H1 (cell line): ENCODE measurements around the gene RTN4RL2. TPM values are rescaled to one million over a fixed set of nuclear protein-coding genes. Genes with fewer than 3 reads are reported as not detected.

ENCODE experiments used
- CTCF ChIA-PET: fragments of 300-600 bp; sonication (Branson Sonifier 250); formaldehyde crosslinking; loops from one replicate; lab custom pipeline; 2021; ENCODE audit not compliant: partially characterized antibody; lab: Charles Lee
- POLR2A ChIA-PET: fragments of 300-600 bp; sonication (Branson Sonifier 250); formaldehyde crosslinking; loops from one replicate; lab custom pipeline; 2021; ENCODE audit warnings: inconsistent platforms; ENCODE audit not compliant: partially characterized antibody; lab: Charles Lee
- DNase-seq, 2 experiments: peaks; one replicate each; pipeline versions ENCODE4 v3.0.0 to v3.0.0-alpha.2; 2010 to 2022; ENCODE audit warnings: low spot score in 2 of 2, low read depth in 1 of 2, mixed read lengths in 1 of 2
- FAIRE-seq: peaks from 2 replicates; lab custom pipeline; 2011; peaks lifted over from hg19 to GRCh38; lab: Jason Lieb, UNC
- H2AFZ ChIP-seq: 2 replicates; pipeline ENCODE4 v1.8.1; 2012; ENCODE audit warnings: low read length, inconsistent platforms
- H2AK5ac ChIP-seq: 2 replicates; pipeline ENCODE4 v1.6.1; 2013; ENCODE audit warnings: low read depth, low read length
- H2BK120ac ChIP-seq: replicated peaks from 2 replicates; pipeline ENCODE3; 2013; ENCODE audit warnings: low read depth, low read length, inconsistent platforms
- H2BK12ac ChIP-seq: 2 replicates; pipeline ENCODE4 v1.6.1; 2013; ENCODE audit warnings: low read depth, low read length
- H2BK15ac ChIP-seq: 2 replicates; pipeline ENCODE4 v1.6.1; 2013; ENCODE audit warnings: low read length
- H2BK20ac ChIP-seq: 2 replicates; pipeline ENCODE4 v1.6.1; 2013; ENCODE audit warnings: low read length
- H2BK5ac ChIP-seq: 2 replicates; pipeline ENCODE4 v1.6.1; 2013; ENCODE audit warnings: low read depth, low read length
- H3K14ac ChIP-seq: 2 replicates; pipeline ENCODE4 v1.6.1; 2013; ENCODE audit warnings: inconsistent platforms; ENCODE audit not compliant: insufficient read length
- H3K18ac ChIP-seq: 2 replicates; pipeline ENCODE4 v1.6.1; 2013; ENCODE audit warnings: low read length; ENCODE audit errors: extremely low read depth
- H3K23ac ChIP-seq: 2 replicates; pipeline ENCODE4 v1.6.1; 2013; ENCODE audit warnings: inconsistent platforms; ENCODE audit not compliant: insufficient read length
- H3K23me2 ChIP-seq: 2 replicates; pipeline ENCODE4 v1.6.1; 2013; ENCODE audit warnings: low read depth, low read length
- H3K27ac ChIP-seq: 2 replicates; pipeline ENCODE4 v1.6.1; 2011; ENCODE audit warnings: low read depth, low read length, inconsistent platforms
- H3K27me3 ChIP-seq, 4 experiments: replicated peaks in 1 of 4; 1 replicate in 1 of 4; 2 replicates in 3 of 4; pipeline versions ENCODE4 v1.6.1 to v1.8.1; 2011 to 2013; ENCODE audit warnings: low read length in 3 of 4, mild to moderate bottlenecking in 3 of 4, inconsistent platforms in 2 of 4, mixed read lengths in 2 of 4, moderate library complexity in 1 of 4; ENCODE audit not compliant: control insufficient read depth in 3 of 4, insufficient read depth in 3 of 4; ENCODE audit errors: extremely low read depth in 1 of 4
- H3K36me3 ChIP-seq, 4 experiments: 2 replicates each; pipeline versions ENCODE4 v1.6.1 to v1.8.1; 2011 to 2013; ENCODE audit warnings: mild to moderate bottlenecking in 4 of 4, low read length in 3 of 4, moderate library complexity in 2 of 4, control low read depth in 1 of 4, inconsistent platforms in 1 of 4; ENCODE audit not compliant: insufficient read depth in 4 of 4, control insufficient read depth in 2 of 4
- H3K4ac ChIP-seq: replicated peaks from 2 replicates; pipeline ENCODE3; 2013; ENCODE audit warnings: low read length, low read depth, mixed read lengths, inconsistent platforms; ENCODE audit not compliant: insufficient read length
- H3K4me1 ChIP-seq, 4 experiments: replicated peaks in 1 of 4; 1 replicate in 1 of 4; 2 replicates in 3 of 4; pipeline versions ENCODE4 v1.6.1 to v1.8.1; 2011 to 2013; ENCODE audit warnings: low read length in 3 of 4, inconsistent platforms in 2 of 4, mixed read lengths in 1 of 4; ENCODE audit not compliant: insufficient read depth in 4 of 4, control insufficient read depth in 3 of 4
- H3K4me2 ChIP-seq, 2 experiments: 2 replicates each; pipeline versions ENCODE4 v1.6.1 to v1.8.1; 2011 to 2013; ENCODE audit warnings: low read depth in 2 of 2, low read length in 2 of 2, control low read depth in 1 of 2, inconsistent platforms in 1 of 2, mild to moderate bottlenecking in 1 of 2; ENCODE audit not compliant: insufficient read depth in 1 of 2
- H3K4me3 ChIP-seq, 4 experiments: fragments of 200-600, 300-600 bp in 1 of 4; sonication (generic), shearing (Covaris generic), sonication (Bioruptor Twin) in 1 of 4; 2 replicates each; pipeline versions ENCODE4 v1.5.1 to v1.8.1; 2011 to 2016; ENCODE audit warnings: low read length in 4 of 4, low read depth in 3 of 4, control low read depth in 2 of 4, inconsistent platforms in 2 of 4, mild to moderate bottlenecking in 2 of 4, mixed read lengths in 1 of 4, moderate library complexity in 1 of 4; ENCODE audit not compliant: insufficient read depth in 2 of 4; ENCODE audit errors: extremely low read depth in 1 of 4
- H3K56ac ChIP-seq: replicated peaks from 2 replicates; pipeline ENCODE3; 2013; ENCODE audit warnings: low read depth, mild to moderate bottlenecking, mixed read lengths, low read length, inconsistent platforms; ENCODE audit not compliant: insufficient read length
- H3K79me1 ChIP-seq: 2 replicates; pipeline ENCODE4 v1.6.1; 2013; ENCODE audit warnings: low read depth, low read length, control low read depth
- H3K79me2 ChIP-seq, 2 experiments: 2 replicates each; pipeline versions ENCODE4 v1.6.1 to v1.8.1; 2012 to 2013; ENCODE audit warnings: low read length in 2 of 2, mild to moderate bottlenecking in 2 of 2, inconsistent platforms in 1 of 2; ENCODE audit not compliant: insufficient read depth in 2 of 2, control insufficient read depth in 1 of 2
- H3K9ac ChIP-seq, 4 experiments: replicated peaks in 1 of 4; 1 replicate in 1 of 4; 2 replicates in 3 of 4; pipeline versions ENCODE4 v1.6.1 to v1.8.1; 2011 to 2013; ENCODE audit warnings: low read depth in 3 of 4, low read length in 3 of 4, control low read depth in 2 of 4, mild to moderate bottlenecking in 2 of 4, moderate library complexity in 2 of 4, inconsistent platforms in 1 of 4; ENCODE audit errors: extremely low read depth in 1 of 4
- H3K9me3 ChIP-seq, 2 experiments: 2 replicates each; pipeline versions ENCODE4 v1.6.1 to v1.8.1; 2012 to 2013; ENCODE audit warnings: mild to moderate bottlenecking in 2 of 2, moderate library complexity in 2 of 2, control low read depth in 1 of 2, inconsistent platforms in 1 of 2, low read depth in 1 of 2, low read length in 1 of 2, mixed read lengths in 1 of 2; ENCODE audit not compliant: insufficient read depth in 2 of 2
- H4K20me1 ChIP-seq, 2 experiments: replicated peaks in 1 of 2; 2 replicates each; pipeline versions ENCODE3 to v1.8.1; 2011 to 2013; ENCODE audit warnings: inconsistent platforms in 2 of 2, low read length in 2 of 2, mild to moderate bottlenecking in 1 of 2; ENCODE audit not compliant: insufficient read depth in 2 of 2, control insufficient read depth in 1 of 2
- H4K5ac ChIP-seq: 2 replicates; pipeline ENCODE4 v1.6.1; 2013; ENCODE audit warnings: low read length, low read depth, mixed read lengths, inconsistent platforms; ENCODE audit not compliant: insufficient read length
- H4K8ac ChIP-seq: 2 replicates; pipeline ENCODE4 v1.8.0; 2013; ENCODE audit warnings: mild to moderate bottlenecking, moderate library complexity, low read length, inconsistent platforms; ENCODE audit not compliant: insufficient read depth; ENCODE audit errors: extremely low read depth
- H4K91ac ChIP-seq: replicated peaks from 2 replicates; pipeline ENCODE3; 2013; ENCODE audit warnings: low read length, mixed read lengths, inconsistent platforms; ENCODE audit not compliant: insufficient read length
- CHD1 ChIP-seq: IDR thresholded peaks from 2 replicates; pipeline ENCODE4 v1.6.1; 2012; ENCODE audit warnings: low read depth, low read length, improper control_type of control experiment
- KDM1A ChIP-seq: fragments of 200-600, 300-600 bp; sonication (generic); IDR thresholded peaks from 2 replicates; pipeline ENCODE4 v1.7.1; 2016; ENCODE audit warnings: mild to moderate bottlenecking, low read length, borderline replicate concordance
- KDM4A ChIP-seq: IDR thresholded peaks from one replicate; pipeline ENCODE4 v1.7.1; 2012; ENCODE audit warnings: low read depth, mild to moderate bottlenecking, moderate library complexity, low read length, inconsistent platforms; ENCODE audit not compliant: severe bottlenecking
- MAFK ChIP-seq: IDR thresholded peaks from 2 replicates; pipeline ENCODE4 v1.6.1; 2012; ENCODE audit warnings: low read depth, mild to moderate bottlenecking, improper control_type of control experiment, low read length
- SIX5 ChIP-seq: IDR thresholded peaks from 2 replicates; pipeline ENCODE4 v1.6.1; 2011; ENCODE audit warnings: mild to moderate bottlenecking, low read depth, low read length
- SP1 ChIP-seq: IDR thresholded peaks from 2 replicates; pipeline ENCODE4 v1.6.1; 2011; ENCODE audit warnings: low read depth, low read length
- WGBS, 2 experiments: shearing (Covaris generic) in 1 of 2; methylation state at CpG; one replicate each; pipeline versions ENCODE4 v1.1.6 to v1.1.7; 2013 to 2015; ENCODE audit warnings: low lambda C conversion rate in 2 of 2, mixed read lengths in 2 of 2, inconsistent platforms in 1 of 2, low coverage in 1 of 2, missing lambda C conversion rate in 1 of 2; ENCODE audit not compliant: insufficient replicate concordance in 2 of 2, insufficient coverage in 1 of 2, insufficient read length in 1 of 2; ENCODE audit errors: extremely low coverage in 1 of 2, missing lambda C conversion rate in 1 of 2; 5-methylcytosine and 5-hydroxymethylcytosine counted together
- polyA plus RNA-seq, 7 experiments: library from polyadenylated mRNA; depleted of rRNA in 3 of 7; stranded (reverse) in 5 of 7; unstranded in 2 of 7; fragments of >200 nt in 5 of 7; fragments of 200-250 nt in 2 of 7; gene quantifications; 1 replicate in 5 of 7; 2 replicates in 1 of 7; 4 replicates in 1 of 7; pipeline versions ENCODE4 v1.2.1 to v1.2.3, GENCODE V29; 2011 to 2013; ENCODE audit warnings: missing spikeins in 2 of 7, mixed read lengths in 2 of 7
- total RNA-seq: library from RNA; stranded (reverse); fragmentation: NEBNext Ultra II Directional; extraction: Animal tissue kit (Norgen Biotek cat#: 25700); gene quantifications from 2 replicates; pipeline ENCODE4 v1.2.1, GENCODE V29; 2021
- TF ChIP-seq, protein P1 (sequence below): IDR thresholded peaks from 2 replicates; pipeline ENCODE4 v1.6.1; 2011; ENCODE audit warnings: low read length, improper control_type of control experiment

RTN4RL2 gene
- total and polyA plus RNA-seq, 2 of the 8 experiments (the other 6 are each of a cell fraction or from before 2014, with no cell fraction given), result 11.4 to 23.7 TPM

DNA sequence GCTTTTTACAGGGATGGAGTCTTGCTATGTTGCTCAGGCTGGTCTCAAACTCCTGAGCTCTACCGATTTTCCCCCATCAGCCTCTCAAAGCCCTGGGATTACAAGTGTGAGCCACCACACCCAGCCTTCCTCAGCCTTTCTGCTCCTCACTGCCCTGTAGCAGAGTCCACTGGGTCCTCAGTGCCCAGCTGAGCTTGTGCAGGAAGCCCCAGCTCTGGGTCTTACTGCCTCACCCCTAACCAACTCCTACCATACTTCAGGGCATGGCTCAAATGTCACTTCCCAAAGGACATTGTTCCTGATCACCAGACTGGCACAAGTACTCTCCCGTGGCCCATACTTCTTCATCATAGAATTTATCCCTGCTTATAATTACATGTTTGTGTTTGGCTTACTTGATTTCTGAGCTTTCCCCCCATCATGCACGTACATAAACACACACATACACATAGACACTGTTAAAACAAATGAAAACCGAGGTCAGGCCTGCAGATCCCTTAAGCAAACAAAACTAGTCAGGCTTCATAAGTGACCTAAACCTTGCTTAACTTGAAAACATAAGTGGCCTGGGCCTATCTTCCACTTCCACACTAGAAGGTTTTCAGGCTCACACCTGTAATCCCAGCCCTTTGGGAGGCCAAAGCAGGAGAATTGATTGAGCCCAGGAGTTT lies 19.4 kb upstream of the RTN4RL2 start:
- FAIRE-seq, result no peak

More for the DNA sequence above, 19.4 kb upstream of the RTN4RL2 start:
- H2BK20ac ChIP-seq, result no peak overlapping the region
- 81% methylated on average over 4 of the region's 4 CpGs; no CpG with 5 or more reads in 1 of the 2 experiments for WGBS, 2 experiments
- POLR2A ChIA-PET, result interaction anchor here (1.4 to 1.5 kb wide), 2 partner anchors 34 to 38 kb away, joined by 3 read pairs; no protein-coding TSS in a partner anchor
- H2AFZ ChIP-seq, result no peak overlapping the region
- no peak overlapping the region for H2BK15ac ChIP-seq
- no peak overlapping the region for H2BK5ac ChIP-seq
- H2BK12ac ChIP-seq, result no peak overlapping the region
- no peak overlapping the region for H3K14ac ChIP-seq
- no peak for TF ChIP-seq SIX5
- no peak for TF ChIP-seq CHD1
- TF ChIP-seq, protein P1, sequence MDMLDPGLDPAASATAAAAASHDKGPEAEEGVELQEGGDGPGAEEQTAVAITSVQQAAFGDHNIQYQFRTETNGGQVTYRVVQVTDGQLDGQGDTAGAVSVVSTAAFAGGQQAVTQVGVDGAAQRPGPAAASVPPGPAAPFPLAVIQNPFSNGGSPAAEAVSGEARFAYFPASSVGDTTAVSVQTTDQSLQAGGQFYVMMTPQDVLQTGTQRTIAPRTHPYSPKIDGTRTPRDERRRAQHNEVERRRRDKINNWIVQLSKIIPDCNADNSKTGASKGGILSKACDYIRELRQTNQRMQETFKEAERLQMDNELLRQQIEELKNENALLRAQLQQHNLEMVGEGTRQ, result no peak
- no peak for TF ChIP-seq KDM4A
- TF ChIP-seq SP1, result no peak
- TF ChIP-seq KDM1A, result no peak
- TF ChIP-seq MAFK, result no peak
- no peaks in the 10 kb centered on the region for H3K36me3 ChIP-seq
- H3K27me3 ChIP-seq, result no peaks in the 10 kb centered on the region
- no peaks in the 10 kb centered on the region for H3K79me1 ChIP-seq
- no peak overlapping the region for H3K23ac ChIP-seq
- no peak overlapping the region for H2AK5ac ChIP-seq
- no peak overlapping the region for H3K56ac ChIP-seq
- H3K4me2 ChIP-seq, result no peak overlapping the region
- no peak overlapping the region for H4K5ac ChIP-seq
- H4K91ac ChIP-seq, result no peak overlapping the region
- CTCF ChIA-PET, result interaction anchor here (1.1 to 12.5 kb wide), 9 partner anchors 10 to 102 kb away, joined by 3 to 97 read pairs (median 6); partner anchors contain the start of genes P2RX3 and RTN4RL2
- H4K8ac ChIP-seq, result no peak overlapping the region
- H3K9me3 ChIP-seq, result no peaks in the 10 kb centered on the region
- H3K18ac ChIP-seq, result no peak overlapping the region
- no peak for DNase-seq
- no peaks in the 10 kb centered on the region for H4K20me1 ChIP-seq
- no peak overlapping the region for H3K4ac ChIP-seq
- no peak overlapping the region for H3K9ac ChIP-seq
- no peaks in the 10 kb centered on the region for H3K4me1 ChIP-seq
- H3K27ac ChIP-seq, result no peak overlapping the region
- no peak overlapping the region for H3K4me3 ChIP-seq
- no peaks in the 10 kb centered on the region for H3K79me2 ChIP-seq
- H3K23me2 ChIP-seq, result no peaks in the 10 kb centered on the region
- no peak overlapping the region for H2BK120ac ChIP-seq
